Gastroesophageal sphincter (tissue), 3 donors: Measurements from ENCODE around the gene OXNAD1.

Experiments used
- CTCF ChIP-seq, 4 experiments: fragments of 200-600 bp in 2 of 4; fragments of 450-650 bp in 2 of 4; sonication (generic) in 1 of 4; IDR thresholded peaks; one replicate each; pipeline ENCODE4 v1.5.1; 2017 to 2019; ENCODE audit warnings: antibody characterized with exemption in 4 of 4, mild to moderate bottlenecking in 2 of 4, moderate library complexity in 2 of 4
- EP300 ChIP-seq: sonication (generic); formaldehyde crosslinking; IDR thresholded peaks from one replicate; pipeline ENCODE4 v1.6.1; 2017; ENCODE audit warnings: antibody characterized with exemption, mild to moderate bottlenecking
- POLR2AphosphoS5 ChIP-seq: sonication (generic); formaldehyde crosslinking; IDR thresholded peaks from one replicate; pipeline ENCODE4 v1.6.1; 2017; ENCODE audit warnings: antibody characterized with exemption

DNA sequence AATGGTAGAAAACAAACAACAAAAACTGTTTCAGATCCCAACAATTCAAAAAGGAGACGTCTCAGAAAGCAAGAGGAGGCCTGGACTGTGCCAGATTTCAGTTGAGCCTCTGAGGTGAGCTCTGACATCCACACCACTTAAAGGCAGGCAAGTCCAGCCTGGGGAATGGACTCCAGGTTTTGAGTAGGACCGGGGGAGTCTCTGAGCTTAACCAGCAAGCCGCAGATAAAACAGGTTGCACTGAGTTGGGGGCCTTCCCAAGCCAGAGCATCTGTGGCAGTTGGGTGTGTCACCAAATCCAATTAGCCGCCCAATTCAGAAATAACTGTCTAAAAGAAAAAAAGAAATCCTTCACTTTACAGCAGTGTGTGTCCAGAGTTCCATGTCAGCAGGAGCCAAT is 54.7 kb downstream of the OXNAD1 start:
- TF ChIP-seq CTCF (IDR thresholded peaks at IDR 0.05), result no peak
- no peak for TF ChIP-seq POLR2AphosphoS5
- TF ChIP-seq EP300, result no peak
